Fibroblast of lung (primary cell): ENCODE data around the gene MMP20.

ENCODE experiments used
- EZH2 ChIP-seq: IDR thresholded peaks from 2 replicates; pipeline ENCODE4 v1.5.1; 2012; ENCODE audit warnings: low read length, control low read depth, mild to moderate bottlenecking; ENCODE audit errors: missing control alignments
- TF ChIP-seq, protein P1 (sequence below), 2 donors: IDR thresholded peaks in 1 of 2; conservative IDR thresholded peaks in 1 of 2; 1 replicate in 1 of 2; 2 replicates in 1 of 2; pipeline ENCODE4 v1.5.1; 2011 to 2012; ENCODE audit warnings: low read length in 2 of 2, control low read depth in 1 of 2, inconsistent platforms in 1 of 2, low read depth in 1 of 2, mild to moderate bottlenecking in 1 of 2

GRCh38 chr11:102662607-102663006, 37.5 kb upstream of the MMP20 start:
- TF ChIP-seq EZH2: no peak
- TF ChIP-seq, protein P1, sequence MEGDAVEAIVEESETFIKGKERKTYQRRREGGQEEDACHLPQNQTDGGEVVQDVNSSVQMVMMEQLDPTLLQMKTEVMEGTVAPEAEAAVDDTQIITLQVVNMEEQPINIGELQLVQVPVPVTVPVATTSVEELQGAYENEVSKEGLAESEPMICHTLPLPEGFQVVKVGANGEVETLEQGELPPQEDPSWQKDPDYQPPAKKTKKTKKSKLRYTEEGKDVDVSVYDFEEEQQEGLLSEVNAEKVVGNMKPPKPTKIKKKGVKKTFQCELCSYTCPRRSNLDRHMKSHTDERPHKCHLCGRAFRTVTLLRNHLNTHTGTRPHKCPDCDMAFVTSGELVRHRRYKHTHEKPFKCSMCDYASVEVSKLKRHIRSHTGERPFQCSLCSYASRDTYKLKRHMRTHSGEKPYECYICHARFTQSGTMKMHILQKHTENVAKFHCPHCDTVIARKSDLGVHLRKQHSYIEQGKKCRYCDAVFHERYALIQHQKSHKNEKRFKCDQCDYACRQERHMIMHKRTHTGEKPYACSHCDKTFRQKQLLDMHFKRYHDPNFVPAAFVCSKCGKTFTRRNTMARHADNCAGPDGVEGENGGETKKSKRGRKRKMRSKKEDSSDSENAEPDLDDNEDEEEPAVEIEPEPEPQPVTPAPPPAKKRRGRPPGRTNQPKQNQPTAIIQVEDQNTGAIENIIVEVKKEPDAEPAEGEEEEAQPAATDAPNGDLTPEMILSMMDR (conservative IDR thresholded peaks at IDR 0.05 in 1 of 2, IDR thresholded peaks at IDR 0.05 in 1 of 2; ENCODE audit: low read depth in 1 of 2, low read length in 2 of 2): no peak
